Fibroblast of lung (primary cell): ENCODE results near the gene RWDD4.

ENCODE experiments used
- CTCF ChIP-seq, 2 donors: IDR thresholded peaks in 1 of 2; conservative IDR thresholded peaks in 1 of 2; 1 replicate in 1 of 2; 2 replicates in 1 of 2; pipeline ENCODE4 v1.5.1; 2011 to 2012; ENCODE audit warnings: low read length in 2 of 2, control low read depth in 1 of 2, inconsistent platforms in 1 of 2, low read depth in 1 of 2, mild to moderate bottlenecking in 1 of 2
- EZH2 ChIP-seq: IDR thresholded peaks from 2 replicates; pipeline ENCODE4 v1.5.1; 2012; ENCODE audit warnings: low read length, control low read depth, mild to moderate bottlenecking; ENCODE audit errors: missing control alignments

DNA sequence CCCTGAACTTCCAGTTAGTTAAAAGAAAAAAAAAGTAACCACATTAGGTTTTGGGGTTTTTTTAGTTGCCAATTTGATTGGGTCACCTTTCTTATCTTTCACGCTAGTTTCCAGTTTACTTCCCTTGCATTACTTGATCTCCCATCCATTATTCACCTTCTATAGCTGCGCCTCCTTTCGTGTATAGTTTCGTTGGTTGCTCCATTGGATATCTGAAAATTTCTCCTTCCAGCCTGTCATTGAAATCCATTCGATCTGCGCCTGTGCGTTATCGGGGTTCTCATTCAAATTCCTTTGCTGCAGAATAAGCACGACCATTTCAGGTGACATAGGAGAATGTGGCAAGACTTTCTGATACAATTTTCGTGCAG lies 872 bp upstream of the RWDD4 start:
- no peak for TF ChIP-seq CTCF (conservative IDR thresholded peaks at IDR 0.05 in 1 of 2, IDR thresholded peaks at IDR 0.05 in 1 of 2; ENCODE audit: low read depth in 1 of 2, low read length in 2 of 2)
- no peak for TF ChIP-seq EZH2
